Ovary (tissue), 3 donors: ENCODE results near the gene KLHL22.

ENCODE experiments used
- CTCF ChIP-seq, 3 donors: fragments of 450-650 bp in 2 of 3; fragments of 200-600 bp in 1 of 3; IDR thresholded peaks; one replicate each; pipeline versions ENCODE4 v1.5.1 to v1.8.0; 2016 to 2022; ENCODE audit warnings: antibody characterized with exemption in 3 of 3, mild to moderate bottlenecking in 1 of 3
- POLR2A ChIP-seq: fragments of 450-650 bp; IDR thresholded peaks from one replicate; pipeline ENCODE4 v1.6.1; 2017; ENCODE audit warnings: antibody characterized with exemption, mild to moderate bottlenecking, moderate library complexity
- donor health status: DM: no; HTN: no; CAD: no.

- no peak for TF ChIP-seq POLR2A
- no peak for TF ChIP-seq CTCF (IDR thresholded peaks at IDR 0.05)
These were observed 30.7 kb upstream of the KLHL22 start for GRCh38 chr22:20526305-20526627.
